ENCODE results near the gene RASSF5.

The RASSF5 gene

DNA sequence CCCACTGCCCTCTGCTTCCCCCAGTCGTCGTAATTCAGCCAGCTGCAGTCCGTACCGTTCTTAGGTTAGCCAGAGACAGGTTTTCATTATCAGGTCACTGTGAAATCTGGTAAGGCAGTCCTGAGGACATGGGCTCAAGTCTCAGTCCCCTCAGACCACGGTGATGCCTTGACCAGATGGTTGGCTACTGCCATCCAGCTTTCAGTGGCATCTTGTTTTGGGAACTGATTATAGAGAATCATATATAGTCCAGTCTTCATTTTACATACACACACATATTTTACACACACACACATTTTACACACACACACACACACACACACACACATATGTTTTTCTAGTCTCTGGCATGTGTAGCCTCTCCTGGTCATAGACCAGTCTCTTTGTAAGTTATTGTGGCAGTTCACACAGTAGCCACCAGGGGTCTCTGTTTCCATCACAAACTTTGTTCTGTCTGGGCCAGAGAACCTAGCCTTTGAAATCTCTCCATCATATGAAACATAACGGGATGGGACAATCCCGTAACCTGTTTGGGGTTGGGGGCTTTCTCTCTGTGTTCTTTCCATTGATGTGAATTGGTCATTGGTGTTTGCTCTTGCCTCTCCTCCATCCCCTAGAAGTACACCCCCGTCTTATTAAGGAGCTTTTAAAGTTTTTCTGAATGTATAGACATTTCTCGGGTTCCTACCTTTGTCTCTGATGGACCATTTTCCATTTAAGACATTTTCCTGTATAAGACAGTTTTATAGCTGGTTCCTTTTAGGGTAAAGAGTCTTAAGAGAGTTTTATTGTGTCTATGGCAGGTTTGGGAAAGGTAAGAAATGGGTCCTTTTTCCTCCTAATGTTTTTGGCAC, 45.5 kb upstream of the RASSF5 start:
- no peaks in the 10 kb centered on the region for H3K27me3 ChIP-seq (ENCODE audit: insufficient read depth, low read length, poor library complexity)
- TF ChIP-seq EZH2 (IDR thresholded peaks at IDR 0.05; ENCODE audit: borderline replicate concordance, low read depth, low read length, severe bottlenecking): no peak
- TF ChIP-seq, protein P1, sequence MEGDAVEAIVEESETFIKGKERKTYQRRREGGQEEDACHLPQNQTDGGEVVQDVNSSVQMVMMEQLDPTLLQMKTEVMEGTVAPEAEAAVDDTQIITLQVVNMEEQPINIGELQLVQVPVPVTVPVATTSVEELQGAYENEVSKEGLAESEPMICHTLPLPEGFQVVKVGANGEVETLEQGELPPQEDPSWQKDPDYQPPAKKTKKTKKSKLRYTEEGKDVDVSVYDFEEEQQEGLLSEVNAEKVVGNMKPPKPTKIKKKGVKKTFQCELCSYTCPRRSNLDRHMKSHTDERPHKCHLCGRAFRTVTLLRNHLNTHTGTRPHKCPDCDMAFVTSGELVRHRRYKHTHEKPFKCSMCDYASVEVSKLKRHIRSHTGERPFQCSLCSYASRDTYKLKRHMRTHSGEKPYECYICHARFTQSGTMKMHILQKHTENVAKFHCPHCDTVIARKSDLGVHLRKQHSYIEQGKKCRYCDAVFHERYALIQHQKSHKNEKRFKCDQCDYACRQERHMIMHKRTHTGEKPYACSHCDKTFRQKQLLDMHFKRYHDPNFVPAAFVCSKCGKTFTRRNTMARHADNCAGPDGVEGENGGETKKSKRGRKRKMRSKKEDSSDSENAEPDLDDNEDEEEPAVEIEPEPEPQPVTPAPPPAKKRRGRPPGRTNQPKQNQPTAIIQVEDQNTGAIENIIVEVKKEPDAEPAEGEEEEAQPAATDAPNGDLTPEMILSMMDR (IDR thresholded peaks at IDR 0.05; ENCODE audit: borderline replicate concordance, extremely low read depth, low read length, poor library complexity, severe bottlenecking): peak; percentile 92
- H4K20me1 ChIP-seq (ENCODE audit: insufficient read depth, low read length): no peaks in the 10 kb centered on the region

DNA sequence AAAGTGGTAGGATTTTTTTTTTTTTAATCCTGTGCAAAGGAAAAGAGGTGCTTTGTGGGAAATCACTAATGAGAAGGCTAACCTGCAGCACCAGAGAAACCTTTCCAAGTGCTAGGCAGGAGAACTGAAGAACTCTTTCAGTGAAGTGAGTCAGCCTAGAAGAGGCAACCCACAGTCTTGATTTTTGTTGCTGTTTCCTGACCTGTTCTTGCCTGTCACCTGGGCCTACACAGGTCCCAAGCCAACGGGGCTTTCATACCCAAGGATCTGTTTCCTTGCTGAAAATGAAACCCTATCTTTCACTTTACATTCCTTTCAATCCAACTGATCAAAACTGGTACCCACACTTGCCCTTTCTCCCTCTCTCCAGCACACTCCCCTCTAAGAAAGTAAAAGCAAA, 44.2 kb upstream of the RASSF5 start:
- H3K79me2 ChIP-seq (ENCODE audit: insufficient read depth, low read length): no peaks in the 10 kb centered on the region
- no peak overlapping the region for H2AFZ ChIP-seq (ENCODE audit: low read depth, low read length)
- H3K36me3 ChIP-seq (ENCODE audit: insufficient read depth, low read length): peaks cover 15% of the 10 kb centered on the region
- no peak for ATAC-seq (ENCODE audit: insufficient read depth, low read depth)
- H3K4me2 ChIP-seq (ENCODE audit: insufficient read depth, low read length): no peak overlapping the region
- H3K9ac ChIP-seq (ENCODE audit: low read depth, low read length): no peak overlapping the region
- H3K27ac ChIP-seq (ENCODE audit: low read length): no peak overlapping the region
- no peak for DNase-seq
- no peaks in the 10 kb centered on the region for H4K20me1 ChIP-seq (ENCODE audit: insufficient read depth, low read length)
- no peak for TF ChIP-seq EZH2 (IDR thresholded peaks at IDR 0.05; ENCODE audit: borderline replicate concordance, low read depth, low read length, severe bottlenecking)
- TF ChIP-seq, protein P1 (IDR thresholded peaks at IDR 0.05; ENCODE audit: borderline replicate concordance, extremely low read depth, low read length, poor library complexity, severe bottlenecking): no peak
- no peaks in the 10 kb centered on the region for H3K9me3 ChIP-seq (ENCODE audit: insufficient read depth, low read length, severe bottlenecking)
- H3K4me3 ChIP-seq (ENCODE audit: low read depth in 1 of 2, low read length in 2 of 2): no peak overlapping the region
- no peaks in the 10 kb centered on the region for H3K4me1 ChIP-seq (ENCODE audit: insufficient read depth, low read length)
- no peaks in the 10 kb centered on the region for H3K27me3 ChIP-seq (ENCODE audit: insufficient read depth, low read length, poor library complexity)

More for the DNA sequence above, 45.5 kb upstream of the RASSF5 start:
- Histone ChIP-seq H3K4me2 (ENCODE audit: insufficient read depth, low read length) (no peak overlapping the region), H3K9ac (ENCODE audit: low read depth, low read length) (no peak overlapping the region), H3K79me2 (ENCODE audit: insufficient read depth, low read length) (no peaks in the 10 kb centered on the region), H3K4me1 (ENCODE audit: insufficient read depth, low read length) (no peaks in the 10 kb centered on the region), H3K4me3 (ENCODE audit: low read depth in 1 of 2, low read length in 2 of 2) (no peak overlapping the region), H3K9me3 (ENCODE audit: insufficient read depth, low read length, severe bottlenecking) (no peaks in the 10 kb centered on the region), H3K36me3 (ENCODE audit: insufficient read depth, low read length) (peaks cover 15% of the 10 kb centered on the region), H3K27ac (ENCODE audit: low read length) (no peak overlapping the region), H2AFZ (ENCODE audit: low read depth, low read length) (no peak overlapping the region)
- peak; percentile 95 for ATAC-seq (ENCODE audit: insufficient read depth, low read depth)
- DNase-seq: peak; percentile 77

DNA sequence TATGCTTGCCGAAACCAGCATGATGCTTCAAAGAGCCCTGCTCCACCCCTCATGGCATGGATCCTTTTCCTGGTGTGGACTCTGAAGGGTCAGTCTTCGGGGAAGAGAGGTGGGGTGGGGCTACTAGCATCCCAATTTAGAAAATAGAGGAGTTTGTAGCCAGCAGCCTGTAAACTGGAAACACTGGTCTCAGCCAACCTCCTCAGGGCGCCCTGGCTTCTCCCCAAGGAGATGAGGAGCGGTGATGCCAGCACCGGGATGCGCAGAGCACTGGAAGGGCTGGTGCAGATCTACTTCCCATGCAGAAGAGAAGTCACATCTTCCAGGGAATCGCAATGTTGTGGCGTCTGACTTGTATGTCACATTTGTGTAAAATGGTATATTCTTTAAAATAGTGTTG, 43.4 kb upstream of the RASSF5 start:
- no peak for DNase-seq
- Histone ChIP-seq H3K36me3 (ENCODE audit: insufficient read depth, low read length) (peaks cover 9% of the 10 kb centered on the region), H4K20me1 (ENCODE audit: insufficient read depth, low read length) (no peaks in the 10 kb centered on the region), H3K4me2 (ENCODE audit: insufficient read depth, low read length) (no peak overlapping the region), H3K9me3 (ENCODE audit: insufficient read depth, low read length, severe bottlenecking) (no peaks in the 10 kb centered on the region), H3K79me2 (ENCODE audit: insufficient read depth, low read length) (no peaks in the 10 kb centered on the region), H3K4me1 (ENCODE audit: insufficient read depth, low read length) (no peaks in the 10 kb centered on the region), H3K4me3 (ENCODE audit: low read depth in 1 of 2, low read length in 2 of 2) (no peak overlapping the region), H2AFZ (ENCODE audit: low read depth, low read length) (no peak overlapping the region), H3K27me3 (ENCODE audit: insufficient read depth, low read length, poor library complexity) (no peaks in the 10 kb centered on the region), H3K9ac (ENCODE audit: low read depth, low read length) (no peak overlapping the region), H3K27ac (ENCODE audit: low read length) (no peak overlapping the region)
- TF ChIP-seq EZH2 (IDR thresholded peaks at IDR 0.05; ENCODE audit: borderline replicate concordance, low read depth, low read length, severe bottlenecking): no peak
- TF ChIP-seq, protein P1 (IDR thresholded peaks at IDR 0.05; ENCODE audit: borderline replicate concordance, extremely low read depth, low read length, poor library complexity, severe bottlenecking): no peak
- no peak for ATAC-seq (ENCODE audit: insufficient read depth, low read depth)

Data from DND-41 (cell line).